H9 (cell line): ENCODE measurements around the gene NT5C3A. TPM values are rescaled to one million over a fixed set of nuclear protein-coding genes. Genes with fewer than 3 reads are reported as not detected.
"Not testable (repeated sequence)": the region's sequence is repeated elsewhere in the genome, so short reads cannot be mapped to it uniquely, and the experiment has no call there.

ENCODE experiments used
- DNase-seq: peaks from one replicate; pipeline ENCODE4 v3.0.0-alpha.2; 2017
- H2AFZ ChIP-seq: one replicate; pipeline ENCODE4 v1.6.1; 2013; ENCODE audit warnings: mild to moderate bottlenecking, low read length, control low read depth, moderate library complexity
- H2AK5ac ChIP-seq: 2 replicates; pipeline ENCODE4 v1.6.1; 2013; ENCODE audit warnings: low read length, control low read depth, mixed read lengths; ENCODE audit not compliant: insufficient read length
- H2BK120ac ChIP-seq: one replicate; pipeline ENCODE4 v1.6.1; 2013; ENCODE audit warnings: low read depth, mild to moderate bottlenecking, low read length, control low read depth, inconsistent platforms; ENCODE audit not compliant: poor library complexity, severe bottlenecking
- H2BK12ac ChIP-seq: 2 replicates; pipeline ENCODE4 v1.6.1; 2013; ENCODE audit warnings: low read length, control low read depth, mixed read lengths, low read depth; ENCODE audit not compliant: insufficient read length
- H2BK15ac ChIP-seq: 2 replicates; pipeline ENCODE4 v1.6.1; 2013; ENCODE audit warnings: low read depth, low read length, control low read depth
- H2BK20ac ChIP-seq: one replicate; pipeline ENCODE4 v1.6.1; 2013; ENCODE audit warnings: low read depth, mild to moderate bottlenecking, low read length, control low read depth, inconsistent platforms; ENCODE audit not compliant: poor library complexity, severe bottlenecking
- H2BK5ac ChIP-seq: 2 replicates; pipeline ENCODE4 v1.6.1; 2013; ENCODE audit warnings: low read length, control low read depth, mixed read lengths; ENCODE audit not compliant: insufficient read length
- H3K14ac ChIP-seq: 2 replicates; pipeline ENCODE4 v1.6.1; 2013; ENCODE audit warnings: low read length, control low read depth; ENCODE audit not compliant: insufficient read depth
- H3K18ac ChIP-seq: 2 replicates; pipeline ENCODE4 v1.6.1; 2013; ENCODE audit warnings: low read depth, mild to moderate bottlenecking, mixed read lengths, low read length, control low read depth; ENCODE audit not compliant: insufficient read length
- H3K23ac ChIP-seq: 2 replicates; pipeline ENCODE4 v1.6.1; 2013; ENCODE audit warnings: low read length, control low read depth, mixed read lengths, low read depth; ENCODE audit not compliant: insufficient read length
- H3K23me2 ChIP-seq: 2 replicates; pipeline ENCODE4 v1.6.1; 2013; ENCODE audit warnings: low read depth, mild to moderate bottlenecking, mixed read lengths, low read length, control low read depth; ENCODE audit not compliant: insufficient read length, poor library complexity, severe bottlenecking
- H3K27ac ChIP-seq: 2 replicates; pipeline ENCODE4 v1.5.1; 2013; ENCODE audit warnings: low read length, control low read depth, mixed read lengths, low read depth; ENCODE audit not compliant: insufficient read length
- H3K27me3 ChIP-seq: 2 replicates; pipeline ENCODE4 v1.6.1; 2013; ENCODE audit warnings: low read length, control low read depth, inconsistent platforms; ENCODE audit not compliant: insufficient read depth
- H3K4ac ChIP-seq: 2 replicates; pipeline ENCODE4 v1.6.1; 2013; ENCODE audit warnings: low read depth, mild to moderate bottlenecking, control low read depth, inconsistent platforms, low read length, moderate library complexity
- H3K4me1 ChIP-seq: 2 replicates; pipeline ENCODE4 v1.6.1; 2013; ENCODE audit warnings: low read length, control low read depth, inconsistent platforms; ENCODE audit not compliant: insufficient read depth
- H3K4me2 ChIP-seq: 2 replicates; pipeline ENCODE4 v1.6.1; 2013; ENCODE audit warnings: low read length, control low read depth, mixed read lengths; ENCODE audit not compliant: insufficient read length, insufficient read depth
- H3K56ac ChIP-seq: 2 replicates; pipeline ENCODE4 v1.6.1; 2013; ENCODE audit warnings: low read depth, mild to moderate bottlenecking, mixed read lengths, low read length, control low read depth; ENCODE audit not compliant: insufficient read length
- H3K79me1 ChIP-seq: 2 replicates; pipeline ENCODE4 v1.6.1; 2013; ENCODE audit warnings: low read depth, mild to moderate bottlenecking, moderate library complexity, low read length, control low read depth, inconsistent platforms; ENCODE audit not compliant: insufficient read depth, poor library complexity, severe bottlenecking
- H3K79me2 ChIP-seq: 2 replicates; pipeline ENCODE4 v1.6.1; 2013; ENCODE audit warnings: low read length, control low read depth, inconsistent platforms; ENCODE audit not compliant: insufficient read depth
- H3K9ac ChIP-seq: 2 replicates; pipeline ENCODE4 v1.6.1; 2013; ENCODE audit warnings: low read length, control low read depth, mixed read lengths; ENCODE audit not compliant: insufficient read length; ENCODE audit errors: extremely low read depth
- H3K9me3 ChIP-seq: one replicate; pipeline ENCODE4 v1.6.1; 2013; ENCODE audit warnings: low read depth, low read length, inconsistent platforms; ENCODE audit not compliant: control insufficient read depth
- H3T11ph ChIP-seq: one replicate; pipeline ENCODE4 v1.6.1; 2013; ENCODE audit warnings: mild to moderate bottlenecking, low read length, control low read depth, inconsistent platforms
- H4K20me1 ChIP-seq: one replicate; pipeline ENCODE4 v1.6.1; 2013; ENCODE audit not compliant: control insufficient read depth, insufficient read length, insufficient read depth
- H4K5ac ChIP-seq: 2 replicates; pipeline ENCODE4 v1.6.1; 2013; ENCODE audit warnings: low read depth, mild to moderate bottlenecking, mixed read lengths, low read length, control low read depth; ENCODE audit not compliant: insufficient read length
- H4K8ac ChIP-seq: replicated peaks from 2 replicates; pipeline ENCODE4 v1.6.1; 2013; ENCODE audit warnings: low read length, control low read depth, mixed read lengths, low read depth; ENCODE audit not compliant: insufficient read length
- H4K91ac ChIP-seq: 2 replicates; pipeline ENCODE4 v1.6.1; 2013; ENCODE audit warnings: low read depth, mild to moderate bottlenecking, moderate library complexity, mixed read lengths, low read length, control low read depth; ENCODE audit not compliant: insufficient read length
- H3K27ac Mint-ChIP-seq, 3 experiments: 2 replicates in 2 of 3; 3 replicates in 1 of 3; pipeline ENCODE4 v1.8.0; 2020 to 2021; ENCODE audit warnings: mixed read lengths in 3 of 3, mild to moderate bottlenecking in 1 of 3, moderate library complexity in 1 of 3
- H3K27me3 Mint-ChIP-seq: 2 replicates; pipeline ENCODE4 v1.8.0; 2021; ENCODE audit warnings: low read depth, mild to moderate bottlenecking, moderate library complexity, mixed read lengths
- H3K36me3 Mint-ChIP-seq, 3 experiments: 2 replicates in 2 of 3; 3 replicates in 1 of 3; pipeline ENCODE4 v1.8.0; 2020 to 2021; ENCODE audit warnings: low read depth in 3 of 3, mixed read lengths in 3 of 3; ENCODE audit not compliant: insufficient read depth in 1 of 3
- H3K4me1 Mint-ChIP-seq, 2 experiments: 2 replicates each; pipeline ENCODE4 v1.8.0; 2020; ENCODE audit warnings: mixed read lengths in 2 of 2
- H3K4me3 Mint-ChIP-seq, 2 experiments: 2 replicates in 1 of 2; 3 replicates in 1 of 2; pipeline ENCODE4 v1.8.0; 2020 to 2021; ENCODE audit warnings: mild to moderate bottlenecking in 2 of 2, mixed read lengths in 2 of 2, moderate library complexity in 1 of 2
- H3K9me3 Mint-ChIP-seq, 2 experiments: 2 replicates in 1 of 2; 3 replicates in 1 of 2; pipeline ENCODE4 v1.8.0; 2020; ENCODE audit warnings: mild to moderate bottlenecking in 2 of 2, mixed read lengths in 2 of 2, moderate library complexity in 1 of 2
- WGBS: extraction: QIAGEN DNeasy Blood & Tissue Kit; methylation state at CpG from one replicate; pipeline ENCODE4 v1.1.7; 2013; ENCODE audit warnings: missing lambda C conversion rate, low lambda C conversion rate, mixed read lengths; ENCODE audit not compliant: insufficient read length; ENCODE audit errors: extremely low coverage; 5-methylcytosine and 5-hydroxymethylcytosine counted together
- total RNA-seq: library from RNA; stranded (reverse); gene quantifications from 2 replicates; pipeline ENCODE4 v1.2.1, GENCODE V29; 2021

NT5C3A gene
- total RNA-seq, 1 experiment from 2014 or later, result 22.1 TPM

DNA sequence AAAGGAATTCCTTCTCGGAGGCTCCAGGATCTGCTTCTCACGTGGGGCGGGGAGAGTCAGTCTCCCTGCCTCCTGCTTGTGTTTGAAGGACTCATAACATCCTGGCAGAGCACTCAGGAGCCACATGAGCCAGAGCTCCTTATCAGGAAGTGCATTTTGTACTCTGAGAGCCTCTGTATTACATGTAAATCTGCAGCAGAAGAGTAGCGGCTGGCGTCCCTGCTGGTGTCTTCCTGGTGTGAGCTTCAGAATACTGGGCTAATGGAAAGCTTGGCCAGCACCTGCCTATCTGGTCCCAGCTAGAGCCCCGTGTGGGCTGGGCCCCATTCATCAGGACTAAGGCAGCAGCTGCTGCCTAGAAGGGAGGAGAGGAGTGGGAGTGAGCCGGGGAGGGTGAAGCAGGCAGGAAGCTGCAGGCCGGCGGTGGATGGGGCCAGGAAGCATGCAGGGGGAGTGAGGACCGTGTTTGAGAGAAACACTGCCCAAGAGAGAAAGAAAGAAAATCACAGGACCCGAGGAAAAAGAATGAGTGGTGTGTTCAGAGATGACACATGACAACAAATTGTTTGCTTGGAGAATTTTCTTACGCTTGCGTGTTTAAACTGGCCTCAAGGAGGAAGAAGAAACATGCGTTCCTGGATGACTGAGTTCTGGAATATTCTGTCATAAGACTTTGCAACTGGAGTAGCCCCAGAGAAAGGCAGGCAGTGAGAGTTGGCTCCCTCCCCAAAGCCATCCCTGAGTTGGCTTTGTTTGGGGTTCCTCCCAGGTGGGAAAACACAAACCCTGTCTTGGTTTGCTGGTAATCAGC lies 64.0 kb downstream of the NT5C3A start:
- not testable (repeated sequence) for H2AFZ ChIP-seq, H2BK20ac ChIP-seq, H3T11ph ChIP-seq, H4K5ac ChIP-seq, H3K79me2 ChIP-seq, H2BK15ac ChIP-seq, H3K4me2 ChIP-seq, H2BK5ac ChIP-seq, H3K9me3 ChIP-seq, H4K20me1 ChIP-seq, H2AK5ac ChIP-seq, H4K91ac ChIP-seq, H3K23me2 ChIP-seq, H3K27me3 Mint-ChIP-seq, H3K18ac ChIP-seq, H2BK12ac ChIP-seq, H3K27me3 ChIP-seq, H3K4ac ChIP-seq, H3K79me1 ChIP-seq, H3K4me1 ChIP-seq, H3K9ac ChIP-seq, H3K23ac ChIP-seq, H3K27ac ChIP-seq, H3K14ac ChIP-seq, H4K8ac ChIP-seq, H3K56ac ChIP-seq, H3K9me3 Mint-ChIP-seq, H3K36me3 Mint-ChIP-seq, H2BK120ac ChIP-seq
- Mint-ChIP-seq H3K4me3 (peak overlapping the region in 1 of 2 experiments; percentile 8; a peak in 1 of 5 replicates), H3K27ac (peak overlapping the region in 2 of 3 experiments; percentile 70 to 79; a peak in 4 of 7 replicates), H3K4me1 (peaks cover 17 to 18% of the 10 kb centered on the region in 2 experiments)
- DNase-seq, result peak; percentile 44
- no CpG with 5 or more reads among the region's 14 CpGs for WGBS

DNA sequence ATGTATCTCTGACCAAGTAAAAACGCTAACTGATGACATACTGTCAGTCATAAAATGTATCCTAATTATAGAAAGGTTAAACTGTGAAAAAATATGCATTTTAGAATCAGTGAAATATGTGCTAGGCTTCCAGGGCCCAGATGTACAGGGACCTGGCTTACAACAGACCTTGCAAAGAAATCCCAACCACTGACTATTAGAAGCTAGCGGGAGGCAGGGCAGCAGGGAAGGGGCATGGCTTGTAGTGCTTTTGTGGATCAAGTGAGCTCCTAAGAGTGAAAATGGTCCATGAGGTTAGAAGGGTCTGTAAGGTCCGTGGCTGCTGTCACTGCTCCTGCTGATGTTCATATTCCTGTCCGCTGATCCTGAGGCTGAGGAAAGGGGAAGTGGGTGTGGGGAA lies 64.6 kb downstream of the NT5C3A start:
- H3K4me1 ChIP-seq, H3K79me2 ChIP-seq, H3K23me2 ChIP-seq, DNase-seq, H3K27me3 ChIP-seq, H4K20me1 ChIP-seq, H4K91ac ChIP-seq, H2BK20ac ChIP-seq, H2BK12ac ChIP-seq, H3K27me3 Mint-ChIP-seq, H3K4ac ChIP-seq, H3K79me1 ChIP-seq, H3K27ac ChIP-seq, H2BK120ac ChIP-seq, H3K56ac ChIP-seq, H3K9me3 Mint-ChIP-seq, H4K8ac ChIP-seq, H3K23ac ChIP-seq, H3K9ac ChIP-seq, H3K36me3 Mint-ChIP-seq, H3K18ac ChIP-seq, H3K4me2 ChIP-seq, H4K5ac ChIP-seq, H2AK5ac ChIP-seq, H2AFZ ChIP-seq, H3K14ac ChIP-seq, H2BK5ac ChIP-seq, H2BK15ac ChIP-seq, H3T11ph ChIP-seq, H3K9me3 ChIP-seq: not testable (repeated sequence)
- Mint-ChIP-seq H3K4me1 (peaks cover 12 to 16% of the 10 kb centered on the region in 2 experiments), H3K27ac (peak overlapping the region in 1 of 3 experiments; percentile 70; a peak in 1 of 7 replicates), H3K4me3 (peak overlapping the region in 1 of 2 experiments; percentile 8; a peak in 1 of 5 replicates)
- no CpG with 5 or more reads among the region's 4 CpGs for WGBS
